ENCODE measurements around the gene NKX2-4.

- no peak for TF ChIP-seq CTCF (IDR thresholded peaks at IDR 0.05)
- no peak for TF ChIP-seq POLR2A (IDR thresholded peaks at IDR 0.05)
These were observed 4.2 kb downstream of the NKX2-4 start for GRCh38 chr20:21393166-21393565.
